ENCODE data around the gene ZC3H10.

Gene ZC3H10

DNA sequence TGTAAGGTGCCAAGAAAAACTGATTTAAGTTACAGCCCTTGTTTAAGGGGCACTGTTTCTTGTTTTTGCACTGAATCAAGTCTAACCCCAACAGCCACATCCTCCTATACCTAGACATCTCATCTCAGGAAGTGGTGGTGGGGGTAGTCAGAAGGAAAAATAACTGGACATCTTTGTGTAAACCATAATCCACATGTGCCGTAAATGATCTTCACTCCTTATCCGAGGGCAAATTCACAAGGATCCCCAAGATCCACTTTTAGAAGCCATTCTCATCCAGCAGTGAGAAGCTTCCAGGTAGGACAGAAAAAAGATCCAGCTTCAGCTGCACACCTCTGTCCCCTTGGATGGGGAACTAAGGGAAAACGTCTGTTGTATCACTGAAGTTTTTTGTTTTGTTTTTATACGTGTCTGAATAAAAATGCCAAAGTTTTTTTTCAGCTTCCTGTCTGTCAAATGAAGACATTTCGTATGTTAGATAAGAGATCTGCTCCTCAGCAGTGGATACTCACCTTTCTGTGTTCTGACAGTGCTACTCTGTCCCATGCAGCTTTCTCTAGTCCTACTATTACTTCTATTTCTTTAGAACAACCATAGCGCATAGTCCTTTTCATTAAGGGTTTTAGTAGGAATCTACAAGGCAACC lies 14.9 kb upstream of the ZC3H10 start:
- DNase-seq = peak in 1 of 5 donors; percentile 81

GRCh38 chr12:56103823-56104108 lies 14.3 kb upstream of the ZC3H10 start:
- no peak for DNase-seq

GRCh38 chr12:56104109-56104814 lies 13.8 kb upstream of the ZC3H10 start, which contains the start of gene PA2G4:
Gene PA2G4, plus strand, starts transcription at chr12:56104559. Its CDS starts 179 bp downstream, at chr12:56104738.
- peak; percentile 89 to 100 (median 91) for DNase-seq

GRCh38 chr12:56104815-56105608 lies 13.1 kb upstream of the ZC3H10 start:
- peak in 2 of 5 donors; percentile 17 to 22 for DNase-seq

DNA sequence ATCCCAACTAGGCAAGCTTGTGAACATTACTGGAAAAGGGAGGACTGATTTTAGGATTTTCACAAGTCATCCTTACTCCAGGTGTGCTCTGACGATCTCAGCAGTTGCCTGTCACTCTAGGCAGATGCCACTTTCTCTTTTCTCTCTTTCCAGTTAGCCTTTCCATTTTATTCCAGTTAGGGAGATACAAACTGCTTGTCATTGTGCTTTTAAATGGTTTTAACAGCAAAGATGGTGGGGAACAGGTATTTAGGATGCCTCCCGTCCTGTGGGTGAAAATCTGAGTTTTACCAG lies 12.5 kb upstream of the ZC3H10 start:
- DNase-seq = no peak

DNA sequence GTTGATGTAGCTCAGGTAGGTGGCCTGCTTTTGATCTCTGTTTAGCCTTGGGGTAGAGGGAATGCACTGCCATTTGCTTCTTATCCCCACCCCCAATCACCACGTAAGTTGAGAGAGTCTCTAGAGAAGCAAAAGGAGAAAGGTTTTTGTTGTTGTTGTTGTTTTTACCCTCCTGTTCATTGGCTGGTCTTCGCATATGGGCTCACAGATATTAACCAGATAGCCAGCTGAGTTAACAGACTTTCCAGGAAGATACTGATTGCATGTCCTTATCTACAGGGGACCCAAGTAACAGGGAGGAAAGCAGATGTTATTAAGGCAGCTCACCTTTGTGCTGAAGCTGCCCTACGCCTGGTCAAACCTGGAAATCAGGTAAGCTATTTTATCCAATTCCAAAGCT lies 10.8 kb upstream of the ZC3H10 start:
- no peak for DNase-seq

DNA sequence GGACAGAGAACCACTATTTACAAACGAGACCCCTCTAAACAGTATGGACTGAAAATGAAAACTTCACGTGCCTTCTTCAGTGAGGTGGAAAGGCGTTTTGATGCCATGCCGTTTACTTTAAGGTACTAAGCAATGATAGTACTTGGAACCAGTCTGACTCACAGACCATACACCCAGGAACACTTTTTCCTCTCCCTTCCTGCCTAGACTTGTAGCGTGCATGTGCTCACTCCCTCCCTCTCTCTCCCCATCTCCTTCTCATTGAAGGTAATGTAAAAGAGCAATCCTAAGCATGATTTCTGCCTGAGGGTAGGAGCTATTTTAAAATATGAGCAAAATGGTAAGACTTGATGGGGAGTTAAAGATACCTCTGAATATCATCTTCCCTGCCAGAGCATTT lies 7.5 kb upstream of the ZC3H10 start:
- no peak for DNase-seq

DNA sequence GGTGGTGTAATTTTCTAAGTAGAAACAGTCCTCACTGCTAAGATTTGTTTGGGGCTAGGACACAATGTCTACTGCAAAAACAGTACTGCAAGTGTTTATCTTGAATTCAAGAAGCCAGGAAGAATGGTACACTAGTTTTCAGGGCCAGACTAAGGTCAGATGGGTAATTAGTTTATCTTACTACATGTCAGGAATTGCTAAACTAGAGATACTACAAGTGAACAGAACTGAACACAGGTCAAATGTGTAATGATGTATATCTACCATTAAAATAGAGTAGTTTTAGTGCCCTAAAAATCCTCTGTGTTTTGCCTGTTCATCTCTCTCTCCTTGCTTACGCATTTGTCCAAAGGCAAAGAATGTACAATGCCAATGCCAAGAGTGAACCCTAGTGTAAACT lies 4.0 kb upstream of the ZC3H10 start:
- DNase-seq = no peak

DNA sequence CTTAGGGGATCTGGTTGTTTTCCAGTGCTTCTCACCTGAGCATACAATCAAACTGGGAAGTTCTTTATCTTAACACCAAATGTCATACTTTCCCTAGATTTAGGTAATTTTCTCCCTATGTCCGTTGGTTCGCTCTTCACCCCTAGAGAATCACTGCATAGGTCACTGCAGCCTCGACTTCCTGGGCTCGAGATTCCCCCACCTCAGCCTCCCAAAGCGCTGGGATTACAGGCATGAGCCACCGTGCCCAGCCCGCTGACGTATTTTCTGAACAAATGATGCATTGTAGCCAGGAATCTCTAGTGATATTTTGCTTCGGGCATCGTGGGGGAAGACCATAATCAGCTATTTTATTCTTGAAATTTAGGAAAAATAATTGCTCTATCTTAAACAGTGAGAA lies 2.7 kb upstream of the ZC3H10 start:
- DNase-seq = no peak

DNA sequence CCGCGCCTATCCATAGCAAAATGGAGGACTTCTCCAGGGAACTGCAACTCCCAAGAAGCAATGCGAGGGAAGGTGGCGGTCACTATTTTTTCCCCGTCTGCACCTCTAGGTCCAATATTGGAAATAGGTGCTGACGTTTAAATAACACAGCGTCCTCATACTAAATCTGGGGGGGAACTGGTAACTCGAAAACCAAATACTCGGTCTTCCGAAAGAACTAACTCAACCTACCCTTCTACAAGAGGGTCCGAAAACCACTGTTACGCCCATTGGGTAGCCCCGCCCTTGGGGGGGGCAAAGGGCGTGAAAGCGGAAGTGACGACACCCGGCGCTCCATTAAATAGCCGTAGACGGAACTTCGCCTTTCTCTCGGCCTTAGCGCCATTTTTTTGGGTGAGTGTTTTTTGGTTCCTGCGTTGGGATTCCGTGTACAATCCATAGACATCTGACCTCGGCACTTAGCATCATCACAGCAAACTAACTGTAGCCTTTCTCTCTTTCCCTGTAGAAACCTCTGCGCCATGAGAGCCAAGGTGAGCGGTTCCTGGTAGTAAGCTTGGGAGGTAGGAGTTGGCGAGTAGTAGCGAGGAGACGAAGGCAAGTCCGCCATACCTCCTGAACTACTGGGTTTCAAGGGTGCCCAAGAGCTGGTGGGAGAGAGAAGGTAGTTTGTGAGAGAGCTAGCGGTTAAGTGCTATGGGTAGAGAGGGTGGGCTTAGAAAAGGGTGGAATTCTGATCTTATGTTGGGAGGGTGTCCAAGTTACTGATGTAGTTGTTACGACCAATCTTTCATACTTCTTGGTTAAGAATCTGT lies 1.6 kb upstream of the ZC3H10 start, which contains the start of gene RPL41:
Gene RPL41 (plus strand): TSS at position 367 of the 815 bp plus-strand sequence.
- DNase-seq = peak; percentile 77 to 95 (median 85)

DNA sequence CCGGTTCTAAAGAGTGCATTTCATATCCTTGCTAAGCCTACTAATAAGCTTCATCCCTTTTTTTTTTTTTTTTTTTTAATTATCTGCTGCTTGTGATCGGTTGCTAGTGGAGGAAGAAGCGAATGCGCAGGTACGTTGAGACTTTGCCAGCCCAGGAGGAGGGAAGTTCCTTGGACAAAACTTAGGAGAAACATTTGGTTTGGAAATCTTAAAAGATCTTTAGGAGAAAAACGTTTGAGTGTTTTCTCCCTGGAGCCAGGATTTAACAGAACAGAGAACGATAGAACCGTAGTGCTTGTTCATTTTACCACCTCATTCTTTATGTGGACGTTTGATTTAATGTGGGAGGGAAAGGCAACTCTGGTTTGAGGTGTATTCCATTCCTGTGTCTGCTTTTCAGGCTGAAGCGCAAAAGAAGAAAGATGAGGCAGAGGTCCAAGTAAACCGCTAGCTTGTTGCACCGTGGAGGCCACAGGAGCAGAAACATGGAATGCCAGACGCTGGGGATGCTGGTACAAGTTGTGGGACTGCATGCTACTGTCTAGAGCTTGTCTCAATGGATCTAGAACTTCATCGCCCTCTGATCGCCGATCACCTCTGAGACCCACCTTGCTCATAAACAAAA lies 872 bp upstream of the ZC3H10 start:
- peak in 1 of 5 donors; percentile 15 for DNase-seq

GRCh38 chr12:56118688-56119357 lies 757 bp downstream of the ZC3H10 start:
- DNase-seq = no peak

DNA sequence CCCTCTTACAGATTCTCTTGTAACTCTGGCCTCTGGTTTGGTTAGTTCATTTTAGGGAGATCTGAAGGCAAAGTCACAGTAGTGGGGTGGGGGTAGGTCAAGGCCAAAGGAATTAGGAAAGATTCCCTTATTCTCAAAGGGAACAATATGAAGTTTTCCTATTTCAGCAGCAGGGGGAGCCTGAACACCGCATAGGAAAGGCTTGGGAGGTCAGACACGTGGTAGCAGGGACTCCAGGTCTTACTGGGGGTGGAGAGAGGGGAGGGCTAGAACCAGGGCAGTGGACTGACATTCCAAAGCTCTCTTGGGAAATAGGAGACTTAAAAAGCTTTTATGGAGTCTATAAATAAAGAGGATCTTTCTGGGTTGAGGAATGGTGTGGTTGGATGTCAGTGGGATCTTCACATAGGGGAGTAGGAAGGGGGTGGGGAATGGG lies 1.3 kb downstream of the ZC3H10 start:
- DNase-seq = peak in 4 of 5 donors; percentile 32 to 68 (median 49)

DNA sequence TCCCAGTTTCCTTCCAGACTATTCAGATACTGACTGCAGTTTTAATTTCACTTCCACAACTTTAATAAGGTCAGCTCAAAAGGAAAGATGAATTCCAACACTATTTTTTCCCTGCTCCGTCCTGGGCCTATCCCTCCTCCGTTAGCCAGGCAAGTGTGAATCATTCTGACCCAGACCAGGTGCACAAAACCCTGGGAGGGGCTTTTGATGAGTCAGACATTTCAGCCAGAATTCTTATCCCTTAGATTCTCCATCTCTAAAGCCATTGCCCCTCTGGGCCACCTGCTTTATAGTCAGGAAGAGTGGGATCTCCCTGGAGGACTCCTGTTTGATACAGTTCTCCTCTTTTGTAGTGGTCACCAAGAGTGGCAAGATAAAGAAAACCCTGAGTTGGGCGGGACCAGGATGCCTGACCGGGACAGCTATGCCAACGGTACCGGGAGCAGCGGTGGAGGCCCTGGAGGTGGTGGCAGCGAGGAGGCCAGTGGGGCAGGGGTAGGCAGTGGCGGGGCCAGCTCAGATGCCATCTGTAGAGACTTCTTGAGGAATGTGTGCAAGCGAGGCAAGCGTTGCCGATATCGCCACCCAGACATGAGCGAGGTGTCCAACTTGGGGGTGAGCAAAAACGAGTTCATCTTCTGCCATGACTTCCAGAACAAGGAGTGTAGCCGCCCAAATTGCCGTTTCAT lies 2.2 kb downstream of the ZC3H10 start:
- DNase-seq = no peak

GRCh38 chr12:56121204-56121870 lies 3.3 kb downstream of the ZC3H10 start:
- DNase-seq = no peak

DNA sequence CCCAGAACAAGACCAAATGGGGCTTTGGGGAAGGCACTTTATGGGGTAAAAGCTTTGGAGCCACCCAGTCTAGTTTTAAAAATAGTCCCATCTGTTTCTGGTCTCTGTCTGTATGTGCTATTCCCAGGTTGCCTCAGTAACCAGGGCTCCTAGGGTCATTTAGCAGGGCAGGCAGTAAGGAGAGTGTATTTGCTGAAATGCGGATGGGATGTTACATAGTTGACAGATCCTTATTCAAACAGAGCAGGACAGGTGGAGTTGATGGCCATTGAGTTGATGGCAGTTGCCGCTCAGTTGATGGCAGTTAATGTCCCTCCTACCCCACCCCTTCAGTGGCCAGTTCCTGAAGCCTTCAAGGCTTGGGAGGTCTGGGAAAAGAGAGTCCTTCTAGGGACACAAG lies 4.6 kb downstream of the ZC3H10 start:
- DNase-seq = no peak

DNA sequence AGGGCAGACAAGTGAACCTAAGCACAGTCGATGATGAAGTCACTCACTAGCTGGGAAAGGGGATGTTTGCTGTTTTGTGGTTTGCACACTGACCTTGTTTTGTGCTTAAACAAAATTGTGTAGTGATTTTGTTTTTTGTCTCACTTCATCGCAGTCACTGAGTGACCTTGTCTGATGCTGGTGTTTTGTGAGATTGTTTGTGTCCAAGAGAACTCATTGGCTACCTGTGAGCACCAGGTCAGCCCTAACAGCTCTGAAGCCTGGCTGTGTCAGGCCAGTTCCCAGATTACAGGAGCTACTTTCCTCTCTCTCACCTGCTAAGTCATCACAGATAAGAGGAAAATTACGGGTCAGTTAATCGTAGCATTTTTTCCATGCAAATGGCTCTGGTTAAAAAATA lies 6.1 kb downstream of the ZC3H10 start:
- DNase-seq = no peak

GRCh38 chr12:56126732-56127239 lies 8.7 kb downstream of the ZC3H10 start:
- DNase-seq = peak in 1 of 5 donors; percentile 53

- no peak for DNase-seq
These were observed 9.4 kb downstream of the ZC3H10 start for GRCh38 chr12:56127485-56127887.

GRCh38 chr12:56127888-56128669 lies 10.0 kb downstream of the ZC3H10 start, which contains the start of gene ESYT1:
Gene ESYT1, plus strand, starts transcription at chr12:56128267. Its CDS starts 53 bp downstream, at chr12:56128320.
- peak; percentile 94 to 100 (median 97) for DNase-seq

Data from T-helper 1 cell (primary cell).